ENCODE measurements around the gene CPSF3.

DNA sequence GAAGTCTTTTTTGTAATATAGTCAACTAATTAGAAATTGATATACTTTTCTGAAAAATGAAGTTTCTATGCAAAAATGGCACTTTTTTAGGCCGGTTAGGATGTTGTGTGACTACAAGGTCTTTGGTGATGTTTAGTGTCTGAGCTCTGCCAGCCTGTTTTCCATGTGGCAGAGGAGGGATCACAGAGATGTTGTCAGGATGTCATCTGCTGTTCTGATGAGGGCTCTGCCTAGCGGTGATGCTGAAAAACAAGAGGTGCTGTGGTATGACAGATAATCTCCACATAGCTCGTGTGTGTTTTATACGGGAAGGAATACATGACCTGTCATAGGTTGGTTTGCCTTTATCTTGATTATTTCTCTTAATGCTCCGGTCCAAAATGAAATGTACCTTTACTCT is 38.9 kb downstream of the CPSF3 start:
- TF ChIP-seq ZBTB7A (IDR thresholded peaks at IDR 0.05; ENCODE audit: low read depth) = no peak
- TF ChIP-seq TAF1 (IDR thresholded peaks at IDR 0.05; ENCODE audit: low read depth) = no peak

All from Ishikawa (cell line).